Nephron progenitor cell (in vitro differentiated cells): ENCODE data around the gene ZNF296.

Experiments used
- DNase-seq: peaks from one replicate; pipeline ENCODE4 v3.0.0; 2021
- H3K27ac Mint-ChIP-seq: 2 replicates; pipeline ENCODE4 v1.8.0; 2021; ENCODE audit warnings: mild to moderate bottlenecking, moderate library complexity, mixed read lengths
- H3K27me3 Mint-ChIP-seq: 2 replicates; pipeline ENCODE4 v1.8.0; 2021; ENCODE audit warnings: mild to moderate bottlenecking, low read depth, mixed read lengths; ENCODE audit not compliant: poor library complexity
- H3K36me3 Mint-ChIP-seq: 2 replicates; pipeline ENCODE4 v1.8.0; 2021; ENCODE audit warnings: low read depth, mixed read lengths
- H3K4me1 Mint-ChIP-seq: 2 replicates; pipeline ENCODE4 v1.8.0; 2021; ENCODE audit warnings: mixed read lengths
- H3K4me3 Mint-ChIP-seq: 2 replicates; pipeline ENCODE4 v1.8.0; 2021; ENCODE audit warnings: mild to moderate bottlenecking, moderate library complexity, mixed read lengths
- H3K9me3 Mint-ChIP-seq: 2 replicates; pipeline ENCODE4 v1.8.0; 2021; ENCODE audit warnings: mild to moderate bottlenecking, moderate library complexity, mixed read lengths
- TF ChIP-seq, protein P1 (sequence below): fragments of 200-600 bp; sonication (generic); IDR thresholded peaks from 2 replicates; pipeline ENCODE4 v1.5.0; 2021; ENCODE audit warnings: antibody characterized with exemption

Gene ZNF296

DNA sequence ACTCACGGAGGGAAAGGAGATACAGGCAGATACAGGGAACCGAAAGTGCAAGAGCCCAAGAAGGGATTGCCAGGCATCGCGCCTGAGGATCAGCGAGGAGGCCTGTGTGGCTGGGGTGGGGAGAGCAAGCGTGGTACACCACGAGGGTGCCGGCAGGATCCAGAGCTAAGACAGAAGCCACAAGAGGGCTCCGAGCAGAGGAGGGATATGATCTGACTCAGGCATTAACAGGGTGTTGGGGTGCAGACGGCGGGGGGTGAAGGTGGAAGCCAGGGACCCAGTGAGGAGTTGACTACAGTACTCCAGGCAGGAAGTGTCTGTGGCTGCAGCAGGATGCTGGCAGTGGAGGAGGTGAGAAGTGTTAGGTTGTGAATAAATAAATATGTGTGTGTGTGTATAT, 11.3 kb upstream of the ZNF296 start:
- Mint-ChIP-seq H3K4me1 (peaks cover 16% of the 10 kb centered on the region), H3K4me3 (no peak overlapping the region), H3K27me3 (peaks cover 3% of the 10 kb centered on the region), H3K9me3 (no peaks in the 10 kb centered on the region), H3K36me3 (peaks cover 40% of the 10 kb centered on the region), H3K27ac (peak overlapping the region; percentile 20)
- TF ChIP-seq, protein P1, sequence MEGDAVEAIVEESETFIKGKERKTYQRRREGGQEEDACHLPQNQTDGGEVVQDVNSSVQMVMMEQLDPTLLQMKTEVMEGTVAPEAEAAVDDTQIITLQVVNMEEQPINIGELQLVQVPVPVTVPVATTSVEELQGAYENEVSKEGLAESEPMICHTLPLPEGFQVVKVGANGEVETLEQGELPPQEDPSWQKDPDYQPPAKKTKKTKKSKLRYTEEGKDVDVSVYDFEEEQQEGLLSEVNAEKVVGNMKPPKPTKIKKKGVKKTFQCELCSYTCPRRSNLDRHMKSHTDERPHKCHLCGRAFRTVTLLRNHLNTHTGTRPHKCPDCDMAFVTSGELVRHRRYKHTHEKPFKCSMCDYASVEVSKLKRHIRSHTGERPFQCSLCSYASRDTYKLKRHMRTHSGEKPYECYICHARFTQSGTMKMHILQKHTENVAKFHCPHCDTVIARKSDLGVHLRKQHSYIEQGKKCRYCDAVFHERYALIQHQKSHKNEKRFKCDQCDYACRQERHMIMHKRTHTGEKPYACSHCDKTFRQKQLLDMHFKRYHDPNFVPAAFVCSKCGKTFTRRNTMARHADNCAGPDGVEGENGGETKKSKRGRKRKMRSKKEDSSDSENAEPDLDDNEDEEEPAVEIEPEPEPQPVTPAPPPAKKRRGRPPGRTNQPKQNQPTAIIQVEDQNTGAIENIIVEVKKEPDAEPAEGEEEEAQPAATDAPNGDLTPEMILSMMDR: no peak
- no peak for DNase-seq

DNA sequence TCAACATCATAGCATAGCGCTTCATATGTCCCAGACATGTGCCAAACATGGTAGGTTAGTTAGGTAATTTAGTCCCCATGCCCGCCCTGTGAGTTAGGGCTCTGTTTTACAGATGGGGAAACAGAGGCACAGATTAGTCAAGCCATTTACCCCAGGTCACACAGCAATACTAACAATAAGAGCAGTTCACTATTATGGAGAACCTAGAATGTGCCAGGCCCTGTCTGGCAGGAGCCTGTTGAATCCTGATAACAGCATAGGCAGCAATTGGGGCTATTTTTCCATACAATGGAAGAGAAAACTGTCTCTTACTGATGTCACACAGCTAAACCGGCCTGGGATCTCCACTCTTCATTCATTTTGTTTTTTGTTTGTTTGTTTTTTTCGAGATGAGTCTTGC, 10.2 kb upstream of the ZNF296 start:
- TF ChIP-seq, protein P1: no peak
- peaks cover 3% of the 10 kb centered on the region for H3K27me3 Mint-ChIP-seq
- no peak overlapping the region for H3K27ac Mint-ChIP-seq
- no peak overlapping the region for H3K4me3 Mint-ChIP-seq
- DNase-seq: no peak
- peaks cover 23% of the 10 kb centered on the region for H3K4me1 Mint-ChIP-seq
- no peaks in the 10 kb centered on the region for H3K9me3 Mint-ChIP-seq
- peaks cover 50% of the 10 kb centered on the region for H3K36me3 Mint-ChIP-seq

DNA sequence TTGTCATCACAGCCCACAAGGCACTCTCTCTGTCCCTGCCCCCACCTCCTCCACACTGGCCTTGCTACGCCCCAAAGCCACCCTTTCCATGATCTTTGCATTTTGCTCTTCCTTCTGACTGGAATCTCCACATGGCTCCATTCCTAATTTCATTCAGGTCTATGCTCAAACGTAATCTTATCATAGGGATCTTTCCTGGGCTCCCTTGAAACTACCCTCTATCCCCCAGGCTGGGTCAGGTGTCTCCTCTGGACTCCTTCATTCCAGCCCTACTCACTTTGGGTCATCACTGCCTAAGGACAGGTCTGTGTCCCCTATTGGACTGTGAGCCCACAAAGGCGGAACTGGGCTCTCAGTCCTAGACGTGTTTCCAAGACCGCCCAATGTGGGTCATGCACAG, 5.9 kb upstream of the ZNF296 start:
- H3K27ac Mint-ChIP-seq: peak overlapping the region; percentile 62
- no peaks in the 10 kb centered on the region for H3K9me3 Mint-ChIP-seq
- H3K4me1 Mint-ChIP-seq: peaks cover 34% of the 10 kb centered on the region
- TF ChIP-seq, protein P1: no peak
- peak overlapping the region; percentile 74 for H3K4me3 Mint-ChIP-seq
- peaks cover 35% of the 10 kb centered on the region for H3K36me3 Mint-ChIP-seq
- H3K27me3 Mint-ChIP-seq: peaks cover 12% of the 10 kb centered on the region
- no peak for DNase-seq

DNA sequence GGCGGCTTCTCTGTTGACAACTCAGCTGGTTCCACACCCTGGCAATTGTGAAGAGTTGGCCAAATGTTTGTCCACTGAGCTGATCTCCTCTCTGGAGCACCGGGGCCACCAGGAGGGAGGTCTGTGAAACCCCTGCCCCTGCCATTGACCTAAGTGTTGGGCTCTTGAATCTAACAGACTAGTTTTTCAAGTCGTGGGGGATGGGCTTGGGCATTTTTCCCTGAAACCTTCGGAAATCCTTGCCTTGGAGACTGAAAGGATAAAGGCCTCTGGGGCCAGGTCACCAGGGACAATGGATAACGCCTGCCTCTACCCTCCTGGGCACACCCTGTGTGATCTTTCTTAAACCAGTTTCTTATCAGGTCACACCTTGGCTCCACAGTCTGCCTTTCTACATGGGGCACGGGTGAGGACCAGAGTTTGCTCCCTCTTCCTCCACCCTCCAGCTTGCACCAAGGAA, 3.7 kb upstream of the ZNF296 start:
- Mint-ChIP-seq H3K27me3 (peaks cover 32% of the 10 kb centered on the region), H3K4me1 (peaks cover 44% of the 10 kb centered on the region), H3K27ac (peak overlapping the region; percentile 81), H3K9me3 (no peaks in the 10 kb centered on the region), H3K36me3 (peaks cover 22% of the 10 kb centered on the region), H3K4me3 (peak overlapping the region; percentile 100)
- no peak for DNase-seq
- TF ChIP-seq, protein P1: no peak

DNA sequence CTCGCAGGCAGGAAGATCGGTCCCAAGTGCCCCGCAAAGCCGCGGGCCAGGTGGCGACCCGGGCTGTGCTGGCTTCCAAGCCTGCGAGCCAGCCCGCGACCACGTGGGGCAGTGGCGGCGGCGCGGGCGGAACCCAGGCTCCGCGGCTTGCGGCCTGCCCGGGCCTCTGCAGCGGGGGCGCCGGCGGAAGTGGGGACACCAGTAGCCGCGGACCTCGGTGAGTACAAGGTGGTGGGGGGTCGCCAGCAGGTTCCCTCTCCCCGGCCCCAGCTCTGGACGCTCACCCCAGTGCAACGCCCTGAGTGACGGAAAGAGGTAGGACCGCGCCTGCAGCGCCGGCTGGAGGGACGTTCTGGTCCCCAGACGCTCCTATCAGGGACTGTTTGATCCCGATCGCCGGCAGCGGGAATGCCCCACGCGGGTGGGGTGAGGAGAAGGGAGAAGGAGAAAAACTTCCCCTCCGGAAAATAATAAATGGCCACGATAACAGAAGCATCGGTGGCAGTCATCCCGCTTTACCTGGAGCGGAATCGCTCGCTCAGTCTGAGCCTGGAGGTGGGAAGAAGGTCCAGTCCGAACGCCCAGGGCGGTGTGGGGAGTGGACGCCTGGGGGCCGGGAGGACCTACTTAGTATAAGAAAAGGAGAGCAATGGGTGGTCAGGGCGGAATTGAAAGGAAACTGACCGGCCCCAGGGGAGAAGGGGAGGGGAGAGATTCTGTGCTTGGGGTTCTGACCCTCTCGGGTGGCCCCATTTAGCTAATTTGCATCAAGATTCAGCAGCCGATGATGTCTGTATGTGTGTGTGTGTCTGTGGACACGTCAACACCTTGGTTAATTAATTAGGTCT, 3.0 kb upstream of the ZNF296 start, which contains the start of gene GEMIN7:
TSS of gene GEMIN7 (plus strand) at position 198 of the 848 bp plus-strand sequence. CDS start 10,855 bp downstream, outside the sequence.
- peaks cover 49% of the 10 kb centered on the region for H3K4me1 Mint-ChIP-seq
- peaks cover 22% of the 10 kb centered on the region for H3K36me3 Mint-ChIP-seq
- H3K27me3 Mint-ChIP-seq: peaks cover 39% of the 10 kb centered on the region
- no peaks in the 10 kb centered on the region for H3K9me3 Mint-ChIP-seq
- DNase-seq: peak; percentile 84
- TF ChIP-seq, protein P1: peak; percentile 14
- peak within 1 kb of the TSS; percentile 100 for H3K4me3 Mint-ChIP-seq
- peak within 1 kb of the TSS; percentile 81 for H3K27ac Mint-ChIP-seq
